Nephron (organoid): Measurements from ENCODE around the gene CHMP6.
A peak's percentile ranks its signal among the peaks of the same experiment; 100 is the strongest.

ENCODE experiments used
- H3K27ac Mint-ChIP-seq, 3 experiments: 2 replicates each; pipeline ENCODE4 v1.8.0; 2020; ENCODE audit warnings: mixed read lengths in 3 of 3, mild to moderate bottlenecking in 2 of 3, moderate library complexity in 1 of 3
- H3K27me3 Mint-ChIP-seq: 2 replicates; pipeline ENCODE4 v1.8.0; 2021; ENCODE audit warnings: low read depth, mild to moderate bottlenecking, moderate library complexity, mixed read lengths
- H3K36me3 Mint-ChIP-seq: 2 replicates; pipeline ENCODE4 v1.8.0; 2020; ENCODE audit warnings: low read depth, mixed read lengths
- H3K4me1 Mint-ChIP-seq: 2 replicates; pipeline ENCODE4 v1.8.0; 2020; ENCODE audit warnings: mixed read lengths
- H3K4me3 Mint-ChIP-seq, 3 experiments: 2 replicates each; pipeline ENCODE4 v1.8.0; 2020; ENCODE audit warnings: mild to moderate bottlenecking in 3 of 3, mixed read lengths in 3 of 3, moderate library complexity in 2 of 3
- H3K9me3 Mint-ChIP-seq: 2 replicates; pipeline ENCODE4 v1.8.0; 2020; ENCODE audit warnings: mixed read lengths
- TF ChIP-seq, protein P1 (sequence below), 3 experiments: fragments of 200-600 bp; sonication (generic); IDR thresholded peaks; one replicate each; pipeline ENCODE4 v1.5.0; 2021; ENCODE audit warnings: antibody characterized with exemption in 3 of 3; ENCODE audit not compliant: unreplicated experiment in 3 of 3

The CHMP6 gene

DNA sequence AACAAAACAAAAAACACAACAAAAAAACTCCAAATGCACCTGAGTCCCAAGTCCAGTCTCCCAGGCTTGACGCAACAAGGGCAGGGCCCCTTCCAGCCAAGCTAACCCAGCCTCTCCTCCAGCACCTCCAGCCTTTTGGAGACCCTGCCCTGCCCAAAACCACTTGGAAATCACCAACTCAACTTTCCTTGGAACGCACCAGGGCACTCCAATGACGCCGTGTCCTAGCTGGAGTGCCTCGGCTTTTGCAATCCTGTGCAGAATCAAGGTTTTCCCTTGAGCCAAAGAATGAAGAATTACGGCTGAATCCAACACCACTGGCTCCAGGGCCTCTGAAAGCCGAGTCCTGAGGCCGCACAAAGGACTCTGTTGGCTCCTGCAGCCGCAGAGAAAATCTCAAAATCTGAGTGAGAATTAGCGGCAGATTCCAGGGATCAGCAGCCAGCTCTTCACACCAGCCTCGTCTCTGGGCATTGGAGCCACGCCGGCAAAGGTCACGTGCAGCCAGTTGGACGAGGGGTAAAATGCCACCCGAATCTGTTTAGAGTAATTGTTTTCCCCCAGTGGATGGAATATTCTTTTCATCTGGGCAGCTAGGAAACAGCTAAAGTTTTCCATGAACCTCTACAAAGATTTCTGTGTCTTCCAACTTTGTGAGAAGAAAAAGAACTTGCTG lies 33.6 kb downstream of the CHMP6 start:
- Mint-ChIP-seq H3K27me3 (peaks cover 18% of the 10 kb centered on the region), H3K27ac (peak overlapping the region; percentile 65 to 96 (median 93)), H3K4me1 (peaks cover 30% of the 10 kb centered on the region), H3K9me3 (no peaks in the 10 kb centered on the region), H3K36me3 (no peaks in the 10 kb centered on the region), H3K4me3 (peak overlapping the region in 2 of 3 experiments; percentile 62 to 65)
- TF ChIP-seq, protein P1, sequence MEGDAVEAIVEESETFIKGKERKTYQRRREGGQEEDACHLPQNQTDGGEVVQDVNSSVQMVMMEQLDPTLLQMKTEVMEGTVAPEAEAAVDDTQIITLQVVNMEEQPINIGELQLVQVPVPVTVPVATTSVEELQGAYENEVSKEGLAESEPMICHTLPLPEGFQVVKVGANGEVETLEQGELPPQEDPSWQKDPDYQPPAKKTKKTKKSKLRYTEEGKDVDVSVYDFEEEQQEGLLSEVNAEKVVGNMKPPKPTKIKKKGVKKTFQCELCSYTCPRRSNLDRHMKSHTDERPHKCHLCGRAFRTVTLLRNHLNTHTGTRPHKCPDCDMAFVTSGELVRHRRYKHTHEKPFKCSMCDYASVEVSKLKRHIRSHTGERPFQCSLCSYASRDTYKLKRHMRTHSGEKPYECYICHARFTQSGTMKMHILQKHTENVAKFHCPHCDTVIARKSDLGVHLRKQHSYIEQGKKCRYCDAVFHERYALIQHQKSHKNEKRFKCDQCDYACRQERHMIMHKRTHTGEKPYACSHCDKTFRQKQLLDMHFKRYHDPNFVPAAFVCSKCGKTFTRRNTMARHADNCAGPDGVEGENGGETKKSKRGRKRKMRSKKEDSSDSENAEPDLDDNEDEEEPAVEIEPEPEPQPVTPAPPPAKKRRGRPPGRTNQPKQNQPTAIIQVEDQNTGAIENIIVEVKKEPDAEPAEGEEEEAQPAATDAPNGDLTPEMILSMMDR (IDR thresholded peaks at IDR 0.05; ENCODE audit: unreplicated experiment in 3 of 3) = no peak

GRCh38 chr17:81025741-81026129 lies 34.1 kb downstream of the CHMP6 start:
- Mint-ChIP-seq H3K4me3 (no peak overlapping the region), H3K9me3 (no peaks in the 10 kb centered on the region), H3K27me3 (peaks cover 18% of the 10 kb centered on the region), H3K27ac (peak overlapping the region in 2 of 3 experiments; percentile 93 to 96), H3K4me1 (peaks cover 34% of the 10 kb centered on the region), H3K36me3 (peaks cover 4% of the 10 kb centered on the region)
- TF ChIP-seq, protein P1 (IDR thresholded peaks at IDR 0.05; ENCODE audit: unreplicated experiment in 3 of 3) = no peak

DNA sequence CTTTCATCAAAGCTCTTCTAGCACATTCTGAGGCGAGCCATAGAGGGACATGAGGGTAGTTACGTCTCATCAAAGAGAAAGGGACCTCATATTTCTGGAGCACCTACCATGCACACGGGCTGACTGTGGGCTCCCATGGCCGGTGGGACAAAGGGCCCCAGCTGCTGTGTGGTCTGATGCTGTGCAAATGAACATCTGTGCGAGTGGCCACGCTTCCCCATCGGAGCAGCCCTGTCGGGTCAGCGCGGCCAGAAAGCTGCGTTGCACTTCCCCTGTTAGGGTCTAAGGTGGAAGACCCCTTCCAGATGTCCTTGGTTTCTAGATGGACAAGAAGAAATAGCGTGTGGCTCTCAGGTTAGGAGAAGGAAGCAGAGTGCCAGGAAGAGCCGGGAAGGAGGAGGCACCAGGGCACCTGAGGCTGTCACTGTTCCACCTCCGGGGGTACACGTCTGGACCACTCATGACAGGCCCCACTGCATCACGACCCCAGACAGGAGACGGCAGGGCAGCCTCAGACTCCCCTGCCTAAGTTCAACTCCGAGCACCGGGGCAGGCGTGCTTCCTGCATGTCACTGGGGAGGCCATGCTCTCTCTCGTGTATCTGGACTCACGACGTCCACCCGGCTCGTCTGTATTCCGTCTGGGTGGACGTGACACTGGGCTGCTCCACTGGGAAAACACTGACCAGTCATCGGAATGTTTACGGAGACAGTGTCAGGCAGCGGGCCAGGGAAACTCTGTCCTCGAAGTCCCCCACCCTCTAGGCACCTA lies 34.8 kb downstream of the CHMP6 start:
- peak overlapping the region; percentile 0 to 40 (median 30) for H3K4me3 Mint-ChIP-seq
- peaks cover 10% of the 10 kb centered on the region for H3K36me3 Mint-ChIP-seq
- peaks cover 41% of the 10 kb centered on the region for H3K4me1 Mint-ChIP-seq
- peak overlapping the region in 2 of 3 experiments; percentile 73 to 96 for H3K27ac Mint-ChIP-seq
- no peaks in the 10 kb centered on the region for H3K9me3 Mint-ChIP-seq
- H3K27me3 Mint-ChIP-seq = peaks cover 18% of the 10 kb centered on the region
- TF ChIP-seq, protein P1 (IDR thresholded peaks at IDR 0.05; ENCODE audit: unreplicated experiment in 3 of 3) = no peak

DNA sequence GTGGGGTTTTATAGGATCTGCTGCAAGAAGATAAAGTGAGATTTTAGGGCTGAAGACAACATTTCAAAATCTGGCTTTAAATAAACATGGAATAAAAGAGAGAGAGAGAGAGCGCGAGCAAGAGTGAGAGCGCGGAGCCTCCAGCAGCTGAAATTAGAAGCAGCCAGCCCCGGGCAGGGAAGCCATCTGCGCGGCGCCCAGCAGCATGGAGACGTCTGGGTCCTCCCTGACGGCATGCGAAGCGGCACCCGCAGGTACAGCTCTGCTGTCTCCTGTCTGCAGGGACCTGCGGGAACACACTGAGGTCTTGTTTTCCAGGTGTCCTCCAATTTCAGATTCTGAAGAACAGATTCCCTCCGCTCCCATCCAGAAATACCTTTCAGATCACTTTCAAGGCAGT lies 35.4 kb downstream of the CHMP6 start:
- TF ChIP-seq, protein P1 (IDR thresholded peaks at IDR 0.05; ENCODE audit: unreplicated experiment in 3 of 3) = no peak
- H3K27me3 Mint-ChIP-seq = peaks cover 18% of the 10 kb centered on the region
- peak overlapping the region in 2 of 3 experiments; percentile 0 to 30 for H3K4me3 Mint-ChIP-seq
- peak overlapping the region in 2 of 3 experiments; percentile 5 to 96 for H3K27ac Mint-ChIP-seq
- H3K4me1 Mint-ChIP-seq = peaks cover 42% of the 10 kb centered on the region
- no peaks in the 10 kb centered on the region for H3K9me3 Mint-ChIP-seq
- H3K36me3 Mint-ChIP-seq = peaks cover 13% of the 10 kb centered on the region

- Mint-ChIP-seq H3K9me3 (no peaks in the 10 kb centered on the region), H3K27ac (no peak overlapping the region), H3K4me3 (no peak overlapping the region), H3K36me3 (peaks cover 17% of the 10 kb centered on the region), H3K27me3 (peaks cover 21% of the 10 kb centered on the region), H3K4me1 (peaks cover 40% of the 10 kb centered on the region)
- TF ChIP-seq, protein P1 (IDR thresholded peaks at IDR 0.05; ENCODE audit: unreplicated experiment in 3 of 3) = no peak
These were observed 36.2 kb downstream of the CHMP6 start for GRCh38 chr17:81027591-81028505.
